Measurements from ENCODE around the gene CALML6.

CALML6 gene

GRCh38 chr1:1911350-1912041 is 3.6 kb upstream of the CALML6 start:
- DNase-seq (ENCODE audit: low read depth), result no peak

- no peak for DNase-seq (ENCODE audit: low read depth)
These were observed 724 bp upstream of the CALML6 start for GRCh38 chr1:1914101-1914970.

GRCh38 chr1:1915911-1916840 is 1.1 kb downstream of the CALML6 start:
- no peak for DNase-seq (ENCODE audit: low read depth)

- no peak for DNase-seq (ENCODE audit: low read depth)
These were observed 1.8 kb downstream of the CALML6 start for GRCh38 chr1:1916851-1917251.

GRCh38 chr1:1917304-1917976 is 2.4 kb downstream of the CALML6 start:
- no peak for DNase-seq (ENCODE audit: low read depth)

- DNase-seq (ENCODE audit: low read depth), result no peak
These were observed 3.2 kb downstream of the CALML6 start for GRCh38 chr1:1917995-1918900.

GRCh38 chr1:1918901-1919303 is 3.8 kb downstream of the CALML6 start, which contains the start of gene TMEM52:
TMEM52 (minus strand) TSS chr1:1919279; CDS start chr1:1919265, 14 bp downstream.
- DNase-seq (ENCODE audit: low read depth), result no peak

- DNase-seq (ENCODE audit: low read depth), result peak; percentile 51
These were observed 4.4 kb downstream of the CALML6 start for GRCh38 chr1:1919304-1920056.

GRCh38 chr1:1920057-1920607 is 5.1 kb downstream of the CALML6 start:
- no peak for DNase-seq (ENCODE audit: low read depth)

GRCh38 chr1:1920608-1921458 is 5.8 kb downstream of the CALML6 start:
- DNase-seq (ENCODE audit: low read depth), result no peak

- no peak for DNase-seq (ENCODE audit: low read depth)
These were observed 6.4 kb downstream of the CALML6 start for GRCh38 chr1:1921459-1921862.

- DNase-seq (ENCODE audit: low read depth), result no peak
These were observed 7.0 kb downstream of the CALML6 start for GRCh38 chr1:1921901-1922701.

- no peak for DNase-seq (ENCODE audit: low read depth)
These were observed 7.6 kb downstream of the CALML6 start for GRCh38 chr1:1922702-1922955.

GRCh38 chr1:1922956-1923833 is 8.1 kb downstream of the CALML6 start:
- no peak for DNase-seq (ENCODE audit: low read depth)

GRCh38 chr1:1924386-1924785 is 9.3 kb downstream of the CALML6 start:
- DNase-seq (ENCODE audit: low read depth), result no peak

- no peak for DNase-seq (ENCODE audit: low read depth)
These were observed 9.8 kb downstream of the CALML6 start for GRCh38 chr1:1924849-1925248.
